SK-N-SH (cell line): ENCODE results near the gene ADAMTSL5. TPM values are rescaled to one million over a fixed set of nuclear protein-coding genes. Genes with fewer than 3 reads are reported as not detected.

Experiments
- CTCF ChIA-PET: fragments of 300-600, 350-600 bp; formaldehyde crosslinking; extraction: SDS; loops from one replicate; lab custom pipeline; 2021; lab: Yijun Ruan, JAX
- POLR2A ChIA-PET: fragments of 350-600 bp; sonication (Branson Sonifier 250); formaldehyde crosslinking; extraction: SDS; loops from one replicate; lab custom pipeline; 2020; ENCODE audit warnings: antibody characterized with exemption, inconsistent platforms; lab: Yijun Ruan, JAX
- DNase-seq: peaks from one replicate; pipeline ENCODE4 v3.0.0; 2012
- H2AFZ ChIP-seq: fragments of 200-600 bp; sonication (generic); 2 replicates; pipeline ENCODE4 v1.8.1; 2016; ENCODE audit warnings: antibody characterized with exemption, mild to moderate bottlenecking, low read depth
- H3F3A ChIP-seq: fragments of 200-600 bp; sonication (generic); replicated peaks from 2 replicates; pipeline ENCODE3; 2016; ENCODE audit warnings: antibody characterized with exemption, mild to moderate bottlenecking; ENCODE audit not compliant: insufficient read depth
- H3K27ac ChIP-seq, 2 experiments: fragments of 200-500 bp in 1 of 2; fragments of 200-600 bp in 1 of 2; sonication (Bioruptor generic) in 1 of 2; sonication (generic), shearing (Covaris generic) in 1 of 2; 2 replicates each; pipeline versions ENCODE4 v1.5.1 to v1.6.1; 2014 to 2016; ENCODE audit warnings: low read depth in 2 of 2, inconsistent platforms in 1 of 2, low read length in 1 of 2, mild to moderate bottlenecking in 1 of 2, mixed read lengths in 1 of 2
- H3K27me3 ChIP-seq: fragments of 200-600 bp; sonication (generic), shearing (Covaris generic); 2 replicates; pipeline ENCODE4 v1.6.1; 2016; ENCODE audit warnings: mixed run types; ENCODE audit not compliant: insufficient read depth
- H3K36me3 ChIP-seq, 2 experiments: fragments of 200-500 bp in 1 of 2; fragments of 200-600 bp in 1 of 2; sonication (Bioruptor generic) in 1 of 2; sonication (generic) in 1 of 2; replicated peaks in 1 of 2; 2 replicates each; pipeline versions ENCODE3 to v1.5.1; 2014 to 2016; ENCODE audit warnings: low read length in 1 of 2, mild to moderate bottlenecking in 1 of 2; ENCODE audit not compliant: insufficient read depth in 2 of 2, control insufficient read depth in 1 of 2
- H3K4me1 ChIP-seq, 2 experiments: fragments of 200-500 bp in 1 of 2; fragments of 200-600 bp in 1 of 2; sonication (Bioruptor generic) in 1 of 2; sonication (generic), shearing (Covaris generic) in 1 of 2; 2 replicates each; pipeline versions ENCODE4 v1.5.1 to v1.6.1; 2014 to 2016; ENCODE audit warnings: low read depth in 1 of 2, low read length in 1 of 2, mixed run types in 1 of 2; ENCODE audit not compliant: insufficient read depth in 2 of 2, control insufficient read depth in 1 of 2
- H3K4me2 ChIP-seq: fragments of 200-600 bp; sonication (generic), shearing (Covaris generic); 2 replicates; pipeline ENCODE4 v1.6.1; 2017; ENCODE audit warnings: mixed run types
- H3K4me3 ChIP-seq, 2 experiments: fragments of 200-500 bp in 1 of 2; fragments of 200-600 bp in 1 of 2; sonication (Bioruptor generic) in 1 of 2; sonication (generic), shearing (Covaris generic) in 1 of 2; 2 replicates each; pipeline versions ENCODE4 v1.5.1 to v1.8.1; 2014 to 2016; ENCODE audit warnings: low read depth in 2 of 2, inconsistent platforms in 1 of 2, low read length in 1 of 2, mild to moderate bottlenecking in 1 of 2, mixed read lengths in 1 of 2, moderate library complexity in 1 of 2
- H3K79me2 ChIP-seq: fragments of 200-600 bp; sonication (generic); 2 replicates; pipeline ENCODE4 v1.8.1; 2017; ENCODE audit warnings: mild to moderate bottlenecking; ENCODE audit not compliant: insufficient read depth
- H3K9ac ChIP-seq: fragments of 200-600 bp; sonication (generic); 2 replicates; pipeline ENCODE4 v1.6.1; 2017; ENCODE audit warnings: mixed run types
- H3K9me2 ChIP-seq: fragments of 200-600 bp; sonication (generic); 2 replicates; pipeline ENCODE4 v1.6.1; 2017; ENCODE audit warnings: mixed run types
- H3K9me3 ChIP-seq: fragments of 200-600 bp; sonication (generic); 2 replicates; pipeline ENCODE4 v1.6.1; 2017; ENCODE audit warnings: mixed run types, mild to moderate bottlenecking, moderate library complexity
- H4K20me1 ChIP-seq: fragments of 200-600 bp; sonication (generic); 2 replicates; pipeline ENCODE4 v1.6.1; 2017; ENCODE audit warnings: mild to moderate bottlenecking, mixed run types; ENCODE audit not compliant: insufficient read depth
- CHD2 ChIP-seq: fragments of 150-350 bp; IDR thresholded peaks from 2 replicates; pipeline ENCODE4 v1.6.1; 2018; ENCODE audit warnings: low read length; ENCODE audit not compliant: partially characterized antibody
- EZH2phosphoT487 ChIP-seq: fragments of 200-600 bp; sonication (generic); IDR thresholded peaks from 2 replicates; pipeline ENCODE4 v1.6.1; 2017; ENCODE audit warnings: low read depth, mixed run types, mild to moderate bottlenecking, antibody characterized with exemption, moderate library complexity, borderline replicate concordance
- FOXM1 ChIP-seq: IDR thresholded peaks from 2 replicates; pipeline ENCODE4 v1.4.0; 2012; ENCODE audit warnings: low read depth, mild to moderate bottlenecking
- GABPA ChIP-seq: IDR thresholded peaks from 2 replicates; pipeline ENCODE4 v1.4.0; 2012; ENCODE audit warnings: low read depth, mild to moderate bottlenecking
- GATA2 ChIP-seq: sonication (generic); formaldehyde crosslinking; IDR thresholded peaks from 2 replicates; pipeline ENCODE4 v1.5.0; 2020; ENCODE audit warnings: mild to moderate bottlenecking, missing genetic modification reagents
- JUND ChIP-seq: IDR thresholded peaks from 2 replicates; pipeline ENCODE4 v1.4.0; 2012
- NFIC ChIP-seq: IDR thresholded peaks from 2 replicates; pipeline ENCODE4 v1.4.0; 2012; ENCODE audit warnings: borderline replicate concordance
- POLR2AphosphoS5 ChIP-seq: IDR thresholded peaks from 2 replicates; pipeline ENCODE4 v1.6.1; 2012; ENCODE audit warnings: low read depth, low read length
- RAD21 ChIP-seq: IDR thresholded peaks from 2 replicates; pipeline ENCODE4 v1.6.1; 2012; ENCODE audit warnings: mild to moderate bottlenecking, low read length
- RCOR1 ChIP-seq: fragments of 150-350 bp; IDR thresholded peaks from 2 replicates; pipeline ENCODE4 v1.6.1; 2017; ENCODE audit warnings: antibody characterized with exemption, low read length
- TAF1 ChIP-seq: IDR thresholded peaks from 2 replicates; pipeline ENCODE4 v1.6.1; 2012; ENCODE audit warnings: low read depth, mild to moderate bottlenecking, low read length, moderate library complexity, borderline replicate concordance
- TEAD4 ChIP-seq: IDR thresholded peaks from 2 replicates; pipeline ENCODE4 v1.4.0; 2012; ENCODE audit warnings: mild to moderate bottlenecking, borderline replicate concordance; ENCODE audit not compliant: insufficient read depth
- WGBS: methylation state at CpG from one replicate; pipeline ENCODE4 v1.1.6; 2017; ENCODE audit warnings: low lambda C conversion rate; 5-methylcytosine and 5-hydroxymethylcytosine counted together
- polyA plus RNA-seq, 3 experiments: library from polyadenylated mRNA; depleted of rRNA; stranded (reverse); fragments of >200 nt; gene quantifications; 2 replicates each; pipeline ENCODE4 v1.2.3, GENCODE V29; 2012
- TF ChIP-seq, protein P1 (sequence below): IDR thresholded peaks from 2 replicates; pipeline ENCODE4 v1.4.0; 2012; ENCODE audit warnings: low read depth
- TF ChIP-seq, protein P2 (sequence below): IDR thresholded peaks from 2 replicates; pipeline ENCODE4 v1.4.0; 2012; ENCODE audit warnings: low read depth, borderline replicate concordance
- TF ChIP-seq, protein P3 (sequence below): fragments of 150-350 bp; IDR thresholded peaks from 2 replicates; pipeline ENCODE4 v1.6.1; 2017; ENCODE audit warnings: antibody characterized with exemption, low read length, low read depth, borderline replicate concordance
- TF ChIP-seq, protein P4 (sequence below): fragments of 150-350 bp; IDR thresholded peaks from 2 replicates; pipeline ENCODE4 v1.6.1; 2016; ENCODE audit warnings: mild to moderate bottlenecking, low read depth, low read length

Gene ADAMTSL5
- polyA plus RNA-seq, 1 of the 3 experiments (the other 2 are of a cell fraction) = 5.7 TPM

DNA sequence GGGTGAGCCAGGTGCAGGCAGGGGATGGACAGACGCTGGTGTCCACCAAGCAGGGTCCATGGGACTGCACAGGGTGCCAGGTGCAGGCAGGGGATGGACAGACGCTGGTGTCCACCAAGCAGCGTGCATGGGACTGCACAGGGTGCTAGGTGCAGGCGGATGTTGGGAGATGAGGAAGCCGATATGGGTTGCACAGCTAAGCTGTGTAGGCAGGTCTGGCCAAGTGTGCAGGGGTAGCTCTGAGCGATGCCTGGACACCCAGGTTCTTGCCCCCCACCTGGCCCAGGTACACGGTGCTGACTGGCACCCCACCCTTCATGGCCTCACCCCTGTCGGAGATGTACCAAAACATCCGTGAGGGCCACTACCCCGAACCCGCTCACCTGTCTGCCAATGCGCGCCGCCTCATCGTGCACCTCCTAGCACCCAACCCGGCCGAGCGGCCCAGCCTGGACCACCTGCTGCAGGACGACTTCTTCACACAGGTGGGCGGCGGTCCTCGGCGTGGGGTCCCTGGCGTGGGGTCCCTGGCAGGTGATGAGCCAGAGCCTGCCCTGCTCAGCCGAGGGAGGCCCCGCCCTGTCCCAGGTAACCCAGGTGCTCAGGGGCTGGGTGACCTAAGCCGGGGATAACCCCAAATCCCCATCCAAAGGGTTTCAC lies 15.0 kb upstream of the ADAMTSL5 start:
- no peak overlapping the region for H3K27ac ChIP-seq
- 23% methylated on average over 16 of the region's 27 CpGs for WGBS
- no peaks in the 10 kb centered on the region for H3K4me1 ChIP-seq
- peaks cover 72% of the 10 kb centered on the region for H3K27me3 ChIP-seq
- POLR2A ChIA-PET = no interaction called here
- no peak overlapping the region for H3K4me3 ChIP-seq
- H3K36me3 ChIP-seq = no peaks in the 10 kb centered on the region
- no peak for DNase-seq
- no peak for TF ChIP-seq GABPA
- TF ChIP-seq EZH2phosphoT487 = no peak
- TF ChIP-seq, protein P1, sequence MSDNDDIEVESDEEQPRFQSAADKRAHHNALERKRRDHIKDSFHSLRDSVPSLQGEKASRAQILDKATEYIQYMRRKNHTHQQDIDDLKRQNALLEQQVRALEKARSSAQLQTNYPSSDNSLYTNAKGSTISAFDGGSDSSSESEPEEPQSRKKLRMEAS = no peak
- no peak for TF ChIP-seq CHD2
- no peak for TF ChIP-seq FOXM1
- TF ChIP-seq RCOR1 = no peak
- TF ChIP-seq NFIC = no peak
- no peak for TF ChIP-seq JUND
- TF ChIP-seq, protein P2, sequence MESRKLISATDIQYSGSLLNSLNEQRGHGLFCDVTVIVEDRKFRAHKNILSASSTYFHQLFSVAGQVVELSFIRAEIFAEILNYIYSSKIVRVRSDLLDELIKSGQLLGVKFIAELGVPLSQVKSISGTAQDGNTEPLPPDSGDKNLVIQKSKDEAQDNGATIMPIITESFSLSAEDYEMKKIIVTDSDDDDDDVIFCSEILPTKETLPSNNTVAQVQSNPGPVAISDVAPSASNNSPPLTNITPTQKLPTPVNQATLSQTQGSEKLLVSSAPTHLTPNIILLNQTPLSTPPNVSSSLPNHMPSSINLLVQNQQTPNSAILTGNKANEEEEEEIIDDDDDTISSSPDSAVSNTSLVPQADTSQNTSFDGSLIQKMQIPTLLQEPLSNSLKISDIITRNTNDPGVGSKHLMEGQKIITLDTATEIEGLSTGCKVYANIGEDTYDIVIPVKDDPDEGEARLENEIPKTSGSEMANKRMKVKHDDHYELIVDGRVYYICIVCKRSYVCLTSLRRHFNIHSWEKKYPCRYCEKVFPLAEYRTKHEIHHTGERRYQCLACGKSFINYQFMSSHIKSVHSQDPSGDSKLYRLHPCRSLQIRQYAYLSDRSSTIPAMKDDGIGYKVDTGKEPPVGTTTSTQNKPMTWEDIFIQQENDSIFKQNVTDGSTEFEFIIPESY = no peak
- TF ChIP-seq, protein P3, sequence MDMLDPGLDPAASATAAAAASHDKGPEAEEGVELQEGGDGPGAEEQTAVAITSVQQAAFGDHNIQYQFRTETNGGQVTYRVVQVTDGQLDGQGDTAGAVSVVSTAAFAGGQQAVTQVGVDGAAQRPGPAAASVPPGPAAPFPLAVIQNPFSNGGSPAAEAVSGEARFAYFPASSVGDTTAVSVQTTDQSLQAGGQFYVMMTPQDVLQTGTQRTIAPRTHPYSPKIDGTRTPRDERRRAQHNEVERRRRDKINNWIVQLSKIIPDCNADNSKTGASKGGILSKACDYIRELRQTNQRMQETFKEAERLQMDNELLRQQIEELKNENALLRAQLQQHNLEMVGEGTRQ = no peak
- TF ChIP-seq TAF1 = no peak
- no peak for TF ChIP-seq TEAD4
- no peak for TF ChIP-seq POLR2AphosphoS5
- no peak for TF ChIP-seq RAD21
- TF ChIP-seq GATA2 (CRISPR knock-in tag) = no peak
- TF ChIP-seq, protein P4, sequence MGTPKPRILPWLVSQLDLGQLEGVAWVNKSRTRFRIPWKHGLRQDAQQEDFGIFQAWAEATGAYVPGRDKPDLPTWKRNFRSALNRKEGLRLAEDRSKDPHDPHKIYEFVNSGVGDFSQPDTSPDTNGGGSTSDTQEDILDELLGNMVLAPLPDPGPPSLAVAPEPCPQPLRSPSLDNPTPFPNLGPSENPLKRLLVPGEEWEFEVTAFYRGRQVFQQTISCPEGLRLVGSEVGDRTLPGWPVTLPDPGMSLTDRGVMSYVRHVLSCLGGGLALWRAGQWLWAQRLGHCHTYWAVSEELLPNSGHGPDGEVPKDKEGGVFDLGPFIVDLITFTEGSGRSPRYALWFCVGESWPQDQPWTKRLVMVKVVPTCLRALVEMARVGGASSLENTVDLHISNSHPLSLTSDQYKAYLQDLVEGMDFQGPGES = no peak
- no peaks in the 10 kb centered on the region for H3K79me2 ChIP-seq
- H3K9me2 ChIP-seq = no peaks in the 10 kb centered on the region
- H3K4me2 ChIP-seq = no peak overlapping the region
- H2AFZ ChIP-seq = no peak overlapping the region
- H3K9ac ChIP-seq = no peak overlapping the region
- CTCF ChIA-PET = interaction anchor here (1.8 kb wide), 1 partner anchor 19 kb away, joined by 8 read pairs; no protein-coding TSS in a partner anchor
- no peaks in the 10 kb centered on the region for H3F3A ChIP-seq
- H3K9me3 ChIP-seq = no peaks in the 10 kb centered on the region
- H4K20me1 ChIP-seq = no peaks in the 10 kb centered on the region
